Mesodermal cell (in vitro differentiated cells): ENCODE data around the gene UROS.

Experiments used
- H3K27ac ChIP-seq: 2 replicates; pipeline ENCODE4 v1.7.0; 2013; ENCODE audit warnings: mild to moderate bottlenecking, low read depth, low read length, moderate library complexity; ENCODE audit not compliant: severe bottlenecking
- H3K36me3 ChIP-seq: 2 replicates; pipeline ENCODE4 v1.7.1; 2013; ENCODE audit warnings: mild to moderate bottlenecking, low read length, moderate library complexity; ENCODE audit not compliant: control insufficient read depth, insufficient read depth
- H3K4me1 ChIP-seq: one replicate; pipeline ENCODE4 v1.7.1; 2013; ENCODE audit warnings: mild to moderate bottlenecking, low read length; ENCODE audit not compliant: insufficient read depth, control insufficient read depth, poor library complexity, severe bottlenecking
- H3K4me3 ChIP-seq: 2 replicates; pipeline ENCODE4 v1.7.0; 2013; ENCODE audit warnings: low read length, control low read depth, mild to moderate bottlenecking; ENCODE audit not compliant: insufficient read depth, poor library complexity, severe bottlenecking; ENCODE audit errors: extremely low read depth
- H3K9me3 ChIP-seq: 2 replicates; pipeline ENCODE4 v1.7.1; 2013; ENCODE audit warnings: mild to moderate bottlenecking, low read length, moderate library complexity; ENCODE audit not compliant: control insufficient read depth
- WGBS, 2 experiments: methylation state at CpG; one replicate each; pipeline ENCODE4 v1.1.5; 2013; ENCODE audit warnings: missing lambda C conversion rate in 2 of 2; ENCODE audit not compliant: insufficient coverage in 2 of 2; 5-methylcytosine and 5-hydroxymethylcytosine counted together

Gene UROS

DNA sequence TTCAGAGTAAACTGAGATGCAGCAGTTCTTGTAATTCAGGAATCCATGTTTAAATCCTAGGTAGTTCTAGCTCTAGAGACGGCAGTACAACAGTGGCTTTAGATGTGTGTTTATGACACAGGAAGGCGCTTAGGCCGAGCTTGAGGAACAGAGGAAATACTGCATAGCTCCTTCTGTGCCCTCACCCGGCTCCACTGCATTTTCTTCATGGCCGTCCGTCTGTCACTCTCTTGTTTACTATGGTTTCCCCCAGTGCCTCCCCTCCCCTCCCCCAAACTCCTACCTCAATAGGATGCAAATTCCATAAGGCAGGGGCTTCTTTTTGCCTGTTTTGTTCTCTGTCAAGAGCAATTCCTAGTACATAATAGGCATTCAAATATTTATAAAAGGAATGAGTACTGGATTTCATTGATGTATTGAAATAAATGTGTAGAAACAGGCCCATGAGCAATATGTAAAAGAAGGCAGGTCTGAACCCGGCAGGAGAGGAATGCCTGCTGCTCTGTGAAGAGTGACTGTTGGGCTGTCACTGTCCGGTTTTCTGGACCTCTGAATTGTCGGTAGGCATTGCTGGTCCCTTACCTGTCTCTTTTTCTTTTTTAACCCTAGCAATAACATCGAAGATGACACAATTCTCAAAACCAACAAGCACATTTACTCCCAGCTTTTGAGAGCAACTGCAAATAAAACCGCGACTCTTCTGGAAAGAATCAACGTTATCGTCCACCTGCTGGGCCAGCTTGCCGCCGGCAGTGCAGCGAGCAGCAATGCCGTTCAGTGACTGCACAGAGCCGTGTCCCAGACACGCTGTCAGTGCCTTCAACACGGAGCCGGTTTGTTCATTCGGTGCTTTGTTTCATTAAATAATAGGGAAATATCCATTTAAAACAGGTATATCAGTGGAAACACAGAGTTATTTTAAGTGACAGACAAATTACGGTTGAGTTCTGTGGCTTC, 60.1 kb downstream of the UROS start:
- Histone ChIP-seq H3K4me3 (no peak overlapping the region), H3K9me3 (no peaks in the 10 kb centered on the region), H3K27ac (no peak overlapping the region), H3K36me3 (peaks cover 70% of the 10 kb centered on the region), H3K4me1 (peaks cover 5% of the 10 kb centered on the region)
- WGBS, 2 experiments, result 75 to 82% methylated on average over 19 to 21 of the region's 24 CpGs

DNA sequence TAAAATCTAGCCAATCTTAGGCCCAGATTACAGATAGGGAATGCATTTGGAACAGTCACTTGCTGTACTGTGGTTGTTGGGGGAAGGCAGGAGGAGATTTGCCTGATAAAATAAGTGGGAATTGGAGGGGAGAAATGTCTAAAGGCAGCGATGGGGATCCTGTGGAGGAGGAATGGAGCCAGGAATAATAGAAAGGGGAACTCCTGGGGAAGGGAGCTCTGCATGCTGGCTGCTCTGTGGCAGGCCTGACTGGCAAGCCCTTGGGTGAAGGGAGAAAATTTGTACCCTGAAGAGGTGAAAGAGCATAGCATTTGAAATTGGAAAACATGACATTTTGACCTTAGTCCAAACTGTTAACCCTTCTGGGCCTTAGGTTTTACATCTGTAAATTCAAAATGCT, 61.1 kb downstream of the UROS start:
- Histone ChIP-seq H3K9me3 (no peaks in the 10 kb centered on the region), H3K4me1 (peaks cover 5% of the 10 kb centered on the region), H3K4me3 (no peak overlapping the region), H3K27ac (no peak overlapping the region), H3K36me3 (peaks cover 78% of the 10 kb centered on the region)
- WGBS, 2 experiments, result 38 to 80% methylated on average over 1 of the region's 1 CpG

DNA sequence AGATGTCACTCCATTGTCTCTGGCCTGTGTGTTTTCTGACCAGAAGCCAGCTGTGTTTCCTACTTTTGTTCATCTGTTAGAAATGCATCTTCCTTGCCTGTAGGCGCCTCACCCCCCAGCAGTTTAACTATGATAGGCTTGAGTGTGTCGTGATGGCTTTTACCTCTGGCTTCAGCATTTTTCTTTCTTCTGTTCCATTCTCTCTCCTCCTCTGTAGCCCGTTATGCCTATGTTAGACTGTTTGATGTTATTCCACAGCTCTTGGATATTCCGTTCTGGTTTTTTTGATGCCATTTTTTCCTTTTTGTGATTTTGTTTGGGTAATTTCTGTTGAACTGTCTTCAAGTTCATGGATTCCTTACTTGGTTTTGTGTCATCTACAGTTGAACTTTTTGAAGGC, 65.3 kb downstream of the UROS start:
- WGBS, 2 experiments, result 94 to 100% methylated on average over 1 to 3 of the region's 4 CpGs
- no peak overlapping the region for H3K27ac ChIP-seq
- peaks cover 79% of the 10 kb centered on the region for H3K36me3 ChIP-seq

DNA sequence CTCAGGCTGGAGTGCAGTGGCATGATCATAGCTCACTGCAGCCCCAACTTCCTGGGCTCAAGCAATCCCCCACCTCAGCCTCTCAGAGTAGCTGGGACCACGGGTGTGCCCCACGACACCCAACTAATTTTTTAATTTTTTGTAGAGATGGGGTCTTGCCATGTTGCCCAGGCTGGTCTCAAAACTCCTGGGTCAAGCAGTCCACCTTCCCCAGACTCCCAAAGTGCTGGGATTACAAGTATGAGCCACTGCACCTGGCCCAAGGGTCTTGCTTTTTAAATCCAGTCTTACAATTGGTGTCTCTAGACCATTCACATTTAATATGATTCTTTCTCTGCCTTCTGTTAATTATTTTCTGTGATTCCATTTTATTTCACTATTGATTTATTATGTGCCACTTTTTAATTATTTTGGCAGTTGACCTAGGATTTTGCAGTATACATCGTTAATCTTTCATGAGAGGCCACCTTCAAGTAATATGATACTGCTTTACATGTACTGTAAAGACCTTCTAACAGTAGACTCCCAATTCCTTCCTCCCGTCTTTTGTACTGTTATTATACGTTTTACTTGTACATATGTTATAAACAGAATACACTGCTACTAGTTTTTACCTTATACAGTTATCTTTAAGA, 66.1 kb downstream of the UROS start:
- no peaks in the 10 kb centered on the region for H3K9me3 ChIP-seq
- H3K36me3 ChIP-seq, result peaks cover 79% of the 10 kb centered on the region
- no peaks in the 10 kb centered on the region for H3K4me1 ChIP-seq
- no peak overlapping the region for H3K27ac ChIP-seq
- H3K4me3 ChIP-seq, result no peak overlapping the region
- no CpG with 5 or more reads among the region's 5 CpGs for WGBS, 2 experiments

More for the DNA sequence above, 65.3 kb downstream of the UROS start:
- H3K4me3 ChIP-seq, result no peak overlapping the region
- H3K4me1 ChIP-seq, result peaks cover 4% of the 10 kb centered on the region
- H3K9me3 ChIP-seq, result no peaks in the 10 kb centered on the region

DNA sequence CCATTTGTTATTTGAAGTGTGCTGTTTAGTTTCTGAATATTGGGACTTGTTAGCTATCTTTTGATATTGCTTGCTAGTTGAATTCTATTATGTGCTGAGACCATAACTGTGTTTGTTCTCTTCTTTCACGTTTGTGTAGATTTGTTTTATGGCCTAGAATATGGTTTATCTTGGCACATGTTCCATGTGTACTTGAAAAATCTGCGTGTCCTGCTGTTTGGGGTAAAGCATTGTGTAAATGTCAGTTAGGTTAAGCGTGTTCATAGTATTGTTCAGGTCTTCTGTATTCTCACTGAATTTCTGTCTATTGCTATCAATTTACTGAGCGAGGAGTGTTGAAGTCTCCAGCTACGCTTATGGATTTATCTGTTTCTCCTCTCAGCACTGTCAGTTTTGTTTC, 66.9 kb downstream of the UROS start:
- no peak overlapping the region for H3K4me3 ChIP-seq
- peaks cover 84% of the 10 kb centered on the region for H3K36me3 ChIP-seq
- H3K9me3 ChIP-seq, result no peaks in the 10 kb centered on the region
- H3K27ac ChIP-seq, result no peak overlapping the region
- H3K4me1 ChIP-seq, result no peaks in the 10 kb centered on the region
- WGBS, 2 experiments, result 90 to 92% methylated on average over 2 to 3 of the region's 5 CpGs

DNA sequence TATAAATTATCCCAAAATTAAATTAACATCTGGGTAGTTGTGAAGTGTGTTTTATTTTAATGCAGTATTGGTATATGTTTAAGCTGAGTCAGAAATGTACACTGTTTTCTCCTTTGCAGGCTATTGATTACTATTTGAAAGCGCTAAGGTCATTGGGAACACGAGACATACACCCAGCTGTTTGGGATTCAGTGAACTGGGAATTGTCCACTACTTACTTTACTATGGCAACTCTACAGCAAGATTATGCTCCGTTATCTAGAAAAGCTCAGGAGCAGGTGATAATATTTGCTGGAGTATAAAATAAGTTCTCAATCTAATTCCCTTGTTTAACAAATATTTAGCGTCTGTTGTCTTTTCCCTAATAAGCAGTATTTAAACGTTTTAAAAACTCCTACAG, 75.6 kb downstream of the UROS start:
- peaks cover 91% of the 10 kb centered on the region for H3K36me3 ChIP-seq
- no peak overlapping the region for H3K27ac ChIP-seq
- H3K4me1 ChIP-seq, result no peaks in the 10 kb centered on the region
- no peak overlapping the region for H3K4me3 ChIP-seq
- WGBS, 2 experiments, result 100% methylated on average over 2 of the region's 5 CpGs; no CpG with 5 or more reads in 1 of the 2 experiments
- H3K9me3 ChIP-seq, result no peaks in the 10 kb centered on the region

DNA sequence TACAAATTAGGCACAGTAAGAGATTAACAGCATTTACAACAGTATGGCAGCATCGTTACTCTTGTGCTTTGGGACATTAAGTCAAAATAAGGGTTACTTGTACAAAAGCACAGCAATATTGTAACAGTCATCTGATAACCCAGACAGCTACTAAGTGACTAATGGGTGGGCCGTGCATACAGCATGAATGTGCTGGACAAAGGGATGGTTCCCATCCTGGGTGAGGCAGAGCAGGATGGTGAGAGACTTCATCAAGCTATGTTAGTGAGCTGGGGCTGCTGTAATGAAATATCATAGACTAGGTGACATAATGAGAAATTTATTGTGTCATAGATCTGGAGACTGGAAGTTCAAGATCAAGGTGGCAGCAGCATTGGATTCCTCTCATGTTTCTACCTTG, 78.1 kb downstream of the UROS start:
- Histone ChIP-seq H3K9me3 (no peaks in the 10 kb centered on the region), H3K4me1 (no peaks in the 10 kb centered on the region), H3K27ac (no peak overlapping the region), H3K4me3 (no peak overlapping the region), H3K36me3 (peaks cover 90% of the 10 kb centered on the region)
- WGBS, 2 experiments, result 100% methylated on average over 2 of the region's 2 CpGs; no CpG with 5 or more reads in 1 of the 2 experiments

DNA sequence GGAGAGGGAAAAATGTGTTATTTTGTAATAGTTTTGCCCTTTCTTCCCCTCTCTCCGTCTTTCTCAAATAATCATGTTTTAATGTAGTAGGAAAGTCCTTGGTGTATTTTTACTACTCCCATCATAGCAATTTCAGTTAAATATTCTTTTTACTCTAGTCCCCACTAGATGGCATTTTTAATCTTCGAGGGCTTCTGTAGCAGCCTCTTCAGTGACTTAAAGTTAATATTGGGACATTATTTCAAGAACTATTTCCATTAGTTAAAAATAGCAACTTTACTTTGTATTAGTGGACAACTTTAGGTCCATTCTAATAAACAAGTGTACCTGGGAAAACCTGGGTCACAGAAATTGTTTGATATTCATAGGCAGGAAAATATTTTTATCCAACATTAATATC, 80.6 kb downstream of the UROS start:
- Histone ChIP-seq H3K36me3 (peaks cover 87% of the 10 kb centered on the region), H3K27ac (no peak overlapping the region), H3K9me3 (no peaks in the 10 kb centered on the region), H3K4me1 (no peaks in the 10 kb centered on the region), H3K4me3 (no peak overlapping the region)
- no CpG with 5 or more reads among the region's 2 CpGs for WGBS, 2 experiments

DNA sequence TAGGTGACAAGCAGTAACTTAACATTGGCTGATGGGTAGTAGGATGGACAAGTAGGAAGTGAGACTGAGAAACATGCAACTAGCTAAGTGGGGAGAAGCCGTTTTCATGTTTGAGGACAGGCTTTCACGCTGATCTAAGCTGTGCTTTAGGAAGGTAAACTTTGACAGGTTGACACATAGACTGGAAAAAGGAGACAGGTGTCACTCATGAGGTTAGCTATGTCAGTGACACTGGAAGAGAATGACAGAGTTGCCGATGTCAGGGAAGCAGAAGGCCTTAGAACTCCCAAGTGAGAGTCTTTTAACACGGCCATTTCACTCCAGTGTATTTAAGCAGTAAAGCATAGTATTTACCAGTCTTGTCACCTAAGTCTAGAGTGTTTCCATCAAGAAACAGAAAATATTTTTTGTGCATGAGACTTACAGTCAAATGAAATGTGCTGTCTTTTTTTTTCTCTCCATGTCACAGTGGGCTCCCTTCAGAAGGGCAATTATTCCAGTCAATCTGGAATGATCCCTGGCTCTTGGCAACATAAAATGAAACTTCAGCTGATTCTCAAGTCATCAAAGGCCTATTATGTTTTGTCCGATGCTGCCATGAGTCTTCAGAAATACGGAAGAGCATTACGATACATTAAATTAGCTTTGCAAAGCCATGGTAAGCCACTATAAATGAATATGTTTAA, 82.9 kb downstream of the UROS start:
- peaks cover 88% of the 10 kb centered on the region for H3K36me3 ChIP-seq
- H3K27ac ChIP-seq, result no peak overlapping the region
- 97 to 98% methylated on average over 5 to 7 of the region's 7 CpGs for WGBS, 2 experiments
- H3K4me1 ChIP-seq, result no peaks in the 10 kb centered on the region
- H3K4me3 ChIP-seq, result no peak overlapping the region
- H3K9me3 ChIP-seq, result no peaks in the 10 kb centered on the region
